RWPE1 (cell line): ENCODE results near the gene ABCD1.
A peak's percentile ranks its signal among the peaks of the same experiment; 100 is the strongest.
"Not testable (repeated sequence)": the region's sequence is repeated elsewhere in the genome, so short reads cannot be mapped to it uniquely, and the experiment has no call there.

Experiments
- CTCF ChIA-PET: fragments of 350-600 bp; sonication (Branson Sonifier 250); formaldehyde crosslinking; extraction: SDS; loops from one replicate; lab custom pipeline; 2021; lab: Yijun Ruan, JAX
- POLR2A ChIA-PET: fragments of 400-600 bp; formaldehyde crosslinking; extraction: SDS; loops from one replicate; lab custom pipeline; 2020; ENCODE audit warnings: antibody characterized with exemption; ENCODE audit not compliant: low non-redundant PET; lab: Yijun Ruan, JAX
- DNase-seq: peaks from one replicate; pipeline ENCODE4 v3.0.0; 2012; ENCODE audit warnings: low spot score
- H3K27ac ChIP-seq: fragments of 450-650 bp; 2 replicates; pipeline ENCODE4 v1.5.1; 2017
- TF ChIP-seq, protein P1 (sequence below): fragments of 450-650 bp; conservative IDR thresholded peaks from 2 replicates; pipeline ENCODE4 v1.5.1; 2017; ENCODE audit warnings: low read depth, mild to moderate bottlenecking

The ABCD1 gene

DNA sequence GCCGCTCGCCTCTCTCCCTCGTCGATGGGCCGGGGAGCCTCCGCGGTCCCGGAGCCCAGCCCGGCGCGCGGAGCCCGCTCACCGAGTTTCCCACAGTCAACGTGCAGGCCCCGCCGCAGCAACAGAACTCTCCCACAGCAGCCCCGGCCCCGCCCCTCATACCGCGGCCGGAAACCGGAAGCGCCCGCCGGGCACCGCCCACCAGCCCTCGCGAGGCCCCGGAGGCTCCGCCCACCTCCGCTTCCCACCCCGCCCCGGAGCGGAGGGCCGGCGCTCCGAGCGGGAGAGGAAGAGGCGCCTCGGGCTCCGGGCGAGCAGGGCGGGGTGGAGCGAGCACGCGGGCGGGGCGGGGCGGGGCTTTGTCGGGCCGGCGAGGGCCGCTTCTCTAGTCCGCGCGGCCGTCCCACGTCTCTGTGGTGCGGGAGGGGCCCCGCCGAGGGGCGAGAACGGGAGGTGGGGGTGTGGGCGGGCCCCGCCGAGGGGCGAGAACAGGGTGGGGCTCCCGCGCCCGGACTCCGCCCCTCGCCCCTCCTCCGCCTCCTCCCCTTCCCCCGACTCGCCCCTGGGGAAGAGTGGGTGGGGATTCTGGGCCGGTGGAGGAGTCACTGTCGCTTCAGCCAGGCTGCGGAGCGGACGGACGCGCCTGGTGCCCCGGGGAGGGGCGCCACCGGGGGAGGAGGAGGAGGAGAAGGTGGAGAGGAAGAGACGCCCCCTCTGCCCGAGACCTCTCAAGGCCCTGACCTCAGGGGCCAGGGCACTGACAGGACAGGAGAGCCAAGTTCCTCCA, at the start of gene ABCD1, which contains the start of gene BCAP31:
ABCD1 (plus strand) TSS at position 605 of the 787 bp plus-strand sequence. CDS start 411 bp downstream, outside the sequence.
BCAP31 (minus strand) TSS at position 136 of the 787 bp plus-strand sequence. CDS start 1,143 bp downstream, outside the sequence.
- TF ChIP-seq, protein P1, sequence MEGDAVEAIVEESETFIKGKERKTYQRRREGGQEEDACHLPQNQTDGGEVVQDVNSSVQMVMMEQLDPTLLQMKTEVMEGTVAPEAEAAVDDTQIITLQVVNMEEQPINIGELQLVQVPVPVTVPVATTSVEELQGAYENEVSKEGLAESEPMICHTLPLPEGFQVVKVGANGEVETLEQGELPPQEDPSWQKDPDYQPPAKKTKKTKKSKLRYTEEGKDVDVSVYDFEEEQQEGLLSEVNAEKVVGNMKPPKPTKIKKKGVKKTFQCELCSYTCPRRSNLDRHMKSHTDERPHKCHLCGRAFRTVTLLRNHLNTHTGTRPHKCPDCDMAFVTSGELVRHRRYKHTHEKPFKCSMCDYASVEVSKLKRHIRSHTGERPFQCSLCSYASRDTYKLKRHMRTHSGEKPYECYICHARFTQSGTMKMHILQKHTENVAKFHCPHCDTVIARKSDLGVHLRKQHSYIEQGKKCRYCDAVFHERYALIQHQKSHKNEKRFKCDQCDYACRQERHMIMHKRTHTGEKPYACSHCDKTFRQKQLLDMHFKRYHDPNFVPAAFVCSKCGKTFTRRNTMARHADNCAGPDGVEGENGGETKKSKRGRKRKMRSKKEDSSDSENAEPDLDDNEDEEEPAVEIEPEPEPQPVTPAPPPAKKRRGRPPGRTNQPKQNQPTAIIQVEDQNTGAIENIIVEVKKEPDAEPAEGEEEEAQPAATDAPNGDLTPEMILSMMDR = no peak
- CTCF ChIA-PET = interaction anchor here (0.6 kb wide), 2 partner anchors 12 to 1773 kb away, joined by 4 read pairs; no protein-coding TSS in a partner anchor
- POLR2A ChIA-PET = interaction anchor here (0.5 to 0.6 kb wide), 5 partner anchors 9 to 294 kb away, joined by 3 to 6 read pairs (median 4); no protein-coding TSS in a partner anchor
- DNase-seq = peak; percentile 89
- H3K27ac ChIP-seq = peak within 1 kb of the TSS; percentile 98

DNA sequence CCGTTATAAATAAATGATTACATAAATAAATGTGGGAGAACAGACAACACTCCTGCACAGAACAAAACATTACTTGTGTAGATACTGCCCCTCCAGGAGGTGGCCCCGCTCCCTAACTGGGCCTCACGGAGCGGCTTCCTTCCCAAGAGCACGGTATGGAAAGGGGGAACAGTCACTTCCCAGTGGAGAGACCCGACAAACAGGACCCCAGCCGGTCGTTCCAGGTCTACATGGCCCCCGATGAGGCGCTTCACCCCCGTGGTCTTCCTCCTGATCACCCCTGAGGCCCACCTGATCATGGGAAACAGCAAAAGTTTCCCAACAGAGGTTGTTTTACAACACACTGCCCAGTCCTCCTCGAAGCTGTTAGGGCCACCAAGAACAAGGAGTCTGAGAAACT, 43.5 kb upstream of the ABCD1 start:
- TF ChIP-seq, protein P1 = no peak
- ChIA-PET POLR2A (no interaction called here), CTCF (no interaction called here)
- no peak overlapping the region for H3K27ac ChIP-seq
- no peak for DNase-seq

DNA sequence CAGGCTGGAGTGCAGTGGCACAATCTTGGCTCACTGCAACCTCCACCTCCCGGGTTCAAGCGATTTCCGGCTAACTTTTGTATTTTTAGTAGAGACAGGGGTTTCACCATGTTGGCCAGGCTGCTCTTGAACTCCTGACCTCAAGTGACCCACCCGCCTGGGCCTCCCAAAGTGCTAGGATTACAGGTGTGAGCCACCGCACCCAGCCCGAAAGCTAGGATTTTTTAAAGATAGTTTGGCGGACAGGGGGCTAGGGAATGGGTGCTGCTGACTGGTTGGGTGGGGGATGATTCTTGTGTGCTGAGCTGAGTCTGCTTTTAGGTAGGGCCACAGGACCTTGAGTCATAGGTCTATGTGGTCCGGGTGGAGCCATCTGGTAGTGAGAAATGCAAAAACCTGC, 41.2 kb upstream of the ABCD1 start:
- CTCF ChIA-PET = interaction anchor here (0.6 kb wide), 1 partner anchor 16 kb away, joined by 3 read pairs; no protein-coding TSS in a partner anchor

DNA sequence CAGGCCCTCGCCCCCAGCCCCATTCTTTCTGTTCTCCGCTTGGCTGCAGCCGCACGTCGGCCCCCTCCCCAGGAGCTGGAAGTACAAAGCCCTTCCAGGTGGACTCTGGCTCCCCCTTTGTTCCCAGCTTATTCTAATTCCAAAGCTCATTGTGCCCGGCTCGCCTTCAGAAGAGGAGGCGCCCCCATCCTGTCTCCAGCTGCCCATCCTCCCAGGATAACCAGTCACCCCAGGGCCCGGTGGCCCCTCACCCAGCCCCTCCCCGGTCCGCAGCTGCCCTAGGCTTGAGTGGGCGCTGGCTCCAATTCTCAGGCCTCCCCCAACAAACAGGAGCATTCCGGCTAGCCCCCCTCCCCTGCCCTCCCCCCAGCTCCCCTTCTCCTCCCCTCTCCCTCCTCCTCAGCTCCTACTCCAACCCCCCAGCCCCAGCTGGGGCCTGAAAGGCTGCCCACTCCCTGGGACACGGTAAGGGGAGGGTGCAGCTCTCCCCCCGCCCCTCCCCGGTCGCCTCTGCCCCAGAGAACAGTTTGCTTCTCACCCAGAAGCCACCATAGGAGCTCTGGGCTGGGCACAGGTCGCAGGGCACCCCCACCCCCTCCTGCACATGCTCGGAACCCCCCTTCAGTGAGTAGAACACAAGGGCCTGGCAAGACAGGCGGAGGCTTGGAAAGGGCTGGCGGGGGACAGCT, 40.0 kb upstream of the ABCD1 start:
- ChIA-PET CTCF (no interaction called here), POLR2A (interaction anchor here (0.6 kb wide), 1 partner anchor 85 kb away, joined by 4 read pairs; no protein-coding TSS in a partner anchor)
- H3K27ac ChIP-seq = no peak overlapping the region
- DNase-seq = no peak
- TF ChIP-seq, protein P1 = no peak

More for the DNA sequence above, 41.2 kb upstream of the ABCD1 start:
- DNase-seq, POLR2A ChIA-PET, H3K27ac ChIP-seq: not testable (repeated sequence)

DNA sequence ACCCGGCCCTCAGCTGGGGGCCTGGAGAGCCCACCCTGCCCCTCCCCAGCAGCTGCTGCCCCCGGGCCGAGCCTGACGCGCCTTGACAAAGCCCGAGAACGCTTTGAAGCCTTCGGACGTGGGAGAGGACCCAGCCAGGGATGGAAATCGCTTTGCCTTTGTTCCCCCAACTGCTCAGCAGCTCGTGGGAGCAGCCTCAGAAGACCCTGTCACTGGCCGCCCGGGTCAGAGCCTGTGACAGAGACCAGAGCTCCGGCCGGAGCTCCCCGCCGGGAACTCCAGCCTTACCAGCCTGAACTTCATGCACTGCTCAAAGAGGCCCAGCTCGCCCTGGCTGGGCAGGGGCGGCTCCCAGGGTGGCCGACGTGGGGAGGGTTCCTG, 39.5 kb upstream of the ABCD1 start:
- DNase-seq = no peak
- ChIA-PET CTCF (no interaction called here), POLR2A (no interaction called here)
- TF ChIP-seq, protein P1 = no peak
- H3K27ac ChIP-seq = no peak overlapping the region

DNA sequence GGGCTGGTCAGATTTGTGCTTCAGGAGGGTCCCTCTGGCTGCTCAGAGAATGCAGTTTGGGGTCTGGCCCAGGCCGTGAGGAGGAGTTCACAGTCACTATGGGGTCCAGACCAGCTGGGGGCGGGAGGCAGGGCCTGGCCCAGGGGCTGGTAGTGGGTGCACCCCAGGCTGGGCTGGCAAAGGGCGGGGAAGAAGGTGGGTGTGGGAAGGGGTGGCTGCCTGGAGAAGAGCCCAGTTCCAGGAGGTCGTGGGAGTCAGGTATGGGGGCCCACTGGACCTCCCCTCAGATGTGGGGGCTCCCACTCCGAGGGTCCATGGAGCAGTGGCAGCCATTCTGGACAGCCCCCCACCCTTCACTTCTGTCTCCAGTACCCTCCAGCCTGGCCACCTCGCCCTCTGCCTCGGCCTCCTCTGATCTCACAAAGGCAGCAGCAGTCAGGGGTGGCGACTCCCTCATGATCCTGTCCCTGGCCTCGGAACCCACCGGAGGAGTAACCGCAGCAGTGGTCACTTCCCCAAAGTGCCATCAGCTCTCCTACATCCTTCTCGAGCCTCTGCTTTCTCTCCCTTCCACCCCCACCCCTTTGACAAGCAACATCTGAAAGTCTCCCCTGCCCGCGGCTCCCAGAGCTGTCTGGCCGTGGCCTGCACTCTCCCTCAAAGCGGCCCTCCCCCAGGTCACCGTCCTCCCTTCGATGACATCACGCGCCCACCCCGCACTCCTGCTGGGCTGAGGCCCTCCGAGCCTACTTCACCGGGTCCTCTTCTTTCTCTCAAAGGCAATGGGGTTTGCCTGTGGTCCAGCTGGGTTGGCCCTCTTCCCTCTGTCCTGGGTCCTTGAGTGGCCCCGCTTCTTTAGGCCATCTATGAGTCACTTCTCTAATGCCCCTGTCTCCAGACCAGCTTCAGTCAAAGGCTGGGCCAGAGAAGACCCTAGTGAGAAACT, 38.6 kb upstream of the ABCD1 start:
- DNase-seq = no peak
- ChIA-PET CTCF (interaction anchor here (1.0 kb wide), 1 partner anchor 16 kb away, joined by 4 read pairs; no protein-coding TSS in a partner anchor), POLR2A (no interaction called here)

More for the DNA sequence above, 38.6 kb upstream of the ABCD1 start:
- peak overlapping the region; percentile 53 for H3K27ac ChIP-seq
- TF ChIP-seq, protein P1 = no peak
